Subcutaneous abdominal adipose tissue (tissue), 5 donors: ENCODE data around the gene CACNA1I.

ENCODE experiments used
- H3K27ac ChIP-seq: one replicate; pipeline ENCODE4 v1.7.0; 2013; ENCODE audit warnings: low read depth, mild to moderate bottlenecking, inconsistent platforms, low read length, moderate library complexity
- H3K27me3 ChIP-seq, 5 donors: one replicate each; pipeline ENCODE4 v1.7.0; 2013; ENCODE audit warnings: low read length in 5 of 5, inconsistent platforms in 1 of 5; ENCODE audit not compliant: control insufficient read depth in 5 of 5, insufficient read depth in 4 of 5
- H3K36me3 ChIP-seq, 5 donors: one replicate each; pipeline ENCODE4 v1.7.0; 2013; ENCODE audit warnings: low read length in 5 of 5; ENCODE audit not compliant: control insufficient read depth in 5 of 5, insufficient read depth in 5 of 5
- H3K4me1 ChIP-seq, 5 donors: one replicate each; pipeline ENCODE4 v1.7.0; 2013; ENCODE audit warnings: low read length in 5 of 5, mild to moderate bottlenecking in 3 of 5, moderate library complexity in 1 of 5; ENCODE audit not compliant: control insufficient read depth in 5 of 5, insufficient read depth in 5 of 5
- H3K4me3 ChIP-seq, 5 donors: one replicate each; pipeline ENCODE4 v1.7.0; 2013; ENCODE audit warnings: low read length in 5 of 5, low read depth in 1 of 5
- H3K9ac ChIP-seq, 5 donors: one replicate each; pipeline ENCODE4 v1.7.0; 2013; ENCODE audit warnings: low read length in 5 of 5, mild to moderate bottlenecking in 4 of 5, moderate library complexity in 3 of 5
- H3K9me3 ChIP-seq, 5 donors: one replicate each; pipeline ENCODE4 v1.7.0; 2013; ENCODE audit warnings: low read length in 5 of 5; ENCODE audit not compliant: control insufficient read depth in 5 of 5
- donor health status: healthy.
- donor health status: healthy.
- donor health status: healthy.
- donor health status: healthy.
- donor health status: healthy.

CACNA1I gene

DNA sequence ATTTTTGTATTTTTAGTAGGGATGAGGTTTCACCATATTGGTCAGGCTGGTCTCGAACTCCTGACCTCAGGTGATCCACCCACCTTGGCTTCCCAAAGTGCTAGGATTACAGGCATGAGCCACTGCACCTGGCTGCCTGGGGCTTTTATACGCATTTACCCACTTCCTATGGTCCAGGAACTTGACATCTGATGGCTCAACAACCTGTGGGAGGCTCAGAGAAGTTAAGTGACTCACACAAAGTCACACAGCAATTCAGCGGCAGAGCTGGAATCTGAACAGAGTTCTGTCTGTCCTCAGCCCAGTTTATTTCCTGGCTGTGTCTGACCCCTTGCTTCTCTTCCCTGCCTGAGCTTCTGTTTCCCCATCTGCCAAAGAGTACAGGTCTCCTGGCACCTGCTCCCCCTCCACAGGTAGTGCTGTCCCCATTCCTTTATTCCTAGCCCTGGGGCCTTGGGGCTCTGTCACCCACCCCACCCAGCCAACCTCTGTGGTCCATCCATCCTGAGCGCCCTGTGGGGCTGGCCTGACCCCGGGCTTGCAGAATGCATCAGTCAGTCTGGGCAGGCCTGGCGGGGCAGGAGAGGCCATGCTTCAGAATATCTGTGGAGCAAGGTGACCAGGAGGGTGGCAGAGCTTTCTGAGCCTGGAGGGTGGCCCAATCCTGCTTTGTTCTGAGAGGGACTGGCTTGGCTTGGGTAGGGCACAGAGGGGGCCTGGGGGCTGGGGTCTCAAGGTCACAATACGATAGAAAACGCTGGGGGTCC is 50.6 kb downstream of the CACNA1I start:
- Histone ChIP-seq H3K36me3 (no peaks in the 10 kb centered on the region), H3K4me3 (no peak overlapping the region), H3K27me3 (peaks cover 14 to 62% (median 49%) of the 10 kb centered on the region in 5 donors), H3K9ac (no peak overlapping the region), H3K27ac (no peak overlapping the region), H3K9me3 (no peaks in the 10 kb centered on the region), H3K4me1 (no peaks in the 10 kb centered on the region)

- Histone ChIP-seq H3K4me3 (no peak overlapping the region), H3K27ac (no peak overlapping the region), H3K4me1 (no peaks in the 10 kb centered on the region), H3K9ac (no peak overlapping the region), H3K27me3 (peaks cover 14 to 64% (median 51%) of the 10 kb centered on the region in 5 donors), H3K9me3 (no peaks in the 10 kb centered on the region), H3K36me3 (no peaks in the 10 kb centered on the region)
These were observed 51.3 kb downstream of the CACNA1I start for GRCh38 chr22:39621826-39622225.

DNA sequence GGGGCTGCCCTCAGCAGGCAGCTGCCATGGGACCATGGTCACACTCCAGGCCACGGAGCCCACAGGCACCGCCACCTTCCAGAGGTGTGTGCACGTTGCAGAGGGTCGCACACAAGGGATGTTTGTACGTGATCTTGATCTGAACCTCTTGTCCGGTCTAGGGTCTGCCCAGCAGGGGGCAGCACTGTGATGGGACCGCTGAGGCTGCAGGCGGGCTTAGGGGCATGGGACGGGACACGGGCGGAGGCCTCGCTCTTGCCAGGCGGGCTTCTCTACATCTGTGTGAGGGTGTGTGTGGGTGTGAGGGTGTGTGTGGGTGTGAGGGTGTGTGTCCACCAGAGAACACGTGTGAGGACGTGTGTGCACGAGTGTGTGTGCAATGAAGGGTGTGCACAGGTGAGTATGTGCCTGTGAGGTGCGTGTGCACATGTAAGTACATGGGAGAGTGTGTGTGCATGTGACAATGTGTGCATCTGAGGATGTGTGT is 52.4 kb downstream of the CACNA1I start:
- no peaks in the 10 kb centered on the region for H3K9me3 ChIP-seq
- no peak overlapping the region for H3K27ac ChIP-seq
- no peak overlapping the region for H3K4me3 ChIP-seq
- no peak overlapping the region for H3K9ac ChIP-seq
- H3K27me3 ChIP-seq: peaks cover 13 to 64% (median 49%) of the 10 kb centered on the region in 5 donors
- no peaks in the 10 kb centered on the region for H3K4me1 ChIP-seq
- H3K36me3 ChIP-seq: no peaks in the 10 kb centered on the region

DNA sequence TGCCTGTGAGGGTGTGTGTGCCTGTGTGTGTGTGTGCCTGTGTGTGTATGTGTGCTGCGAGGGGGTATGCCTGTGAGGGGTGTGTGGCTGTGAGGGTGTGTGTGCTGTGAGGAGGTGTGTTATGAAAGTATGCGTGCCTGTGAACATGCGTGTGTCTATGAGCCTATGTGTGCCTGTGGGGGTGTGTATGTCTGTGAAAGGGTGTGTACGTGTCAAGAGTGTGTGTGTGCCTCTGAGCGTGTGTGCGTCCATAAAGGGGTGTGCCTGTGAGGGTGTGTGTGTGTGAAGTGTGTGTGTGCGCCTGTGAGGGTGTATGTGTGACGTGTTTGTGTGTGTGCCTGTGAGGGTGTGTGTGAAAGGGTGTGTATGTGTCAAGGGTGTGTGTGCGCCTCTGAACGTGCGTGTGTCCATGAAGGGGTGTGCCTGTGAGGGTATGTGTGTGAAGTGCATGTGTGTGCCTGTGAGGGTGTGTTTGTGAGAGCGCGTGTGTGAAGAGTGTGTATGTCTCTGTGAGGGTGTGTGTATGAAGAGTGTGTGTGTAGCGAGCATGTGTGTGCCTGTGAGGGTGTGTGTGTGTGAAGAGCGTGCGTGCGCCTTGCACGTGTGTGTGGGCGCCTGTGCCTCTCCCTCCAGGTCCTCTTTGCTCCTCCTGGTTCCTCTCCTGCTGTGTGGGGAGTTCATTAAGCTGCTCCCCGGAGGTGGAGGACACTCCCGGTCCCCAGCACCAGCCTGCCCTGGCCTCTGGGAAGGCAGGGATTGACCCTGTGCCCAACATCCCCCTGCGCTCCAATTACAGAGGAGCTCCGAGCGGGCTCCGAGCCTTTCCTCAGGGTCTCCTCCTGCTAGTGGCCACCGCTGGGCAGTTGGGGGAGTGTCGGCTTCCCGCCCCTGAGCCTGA is 53.3 kb downstream of the CACNA1I start:
- peaks cover 4 to 62% (median 47%) of the 10 kb centered on the region in 5 donors for H3K27me3 ChIP-seq
- H3K27ac ChIP-seq: no peak overlapping the region
- H3K4me1 ChIP-seq: no peaks in the 10 kb centered on the region
- H3K36me3 ChIP-seq: no peaks in the 10 kb centered on the region
- H3K4me3 ChIP-seq: no peak overlapping the region
- H3K9ac ChIP-seq: no peak overlapping the region
- H3K9me3 ChIP-seq: no peaks in the 10 kb centered on the region

DNA sequence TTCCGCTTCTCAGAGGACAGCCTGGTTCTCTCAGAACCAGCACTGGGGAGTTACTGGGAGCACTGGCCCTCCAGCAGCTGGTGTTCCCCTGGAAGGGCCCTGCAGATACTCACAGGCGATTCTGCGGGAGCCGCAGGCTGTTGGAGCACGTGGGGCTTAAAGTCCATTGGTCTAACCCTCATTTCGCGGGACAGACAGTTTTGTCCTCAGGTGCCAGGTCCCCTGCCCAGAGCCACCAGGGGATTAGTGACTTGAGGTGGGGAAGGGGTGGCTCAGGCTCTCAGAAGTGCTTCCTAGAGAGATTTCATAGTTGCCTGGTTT is 53.9 kb downstream of the CACNA1I start:
- Histone ChIP-seq H3K27me3 (peaks cover 0 to 57% (median 50%) of the 10 kb centered on the region in 5 donors), H3K9ac (no peak overlapping the region), H3K4me3 (no peak overlapping the region), H3K27ac (no peak overlapping the region), H3K9me3 (no peaks in the 10 kb centered on the region), H3K36me3 (no peaks in the 10 kb centered on the region), H3K4me1 (no peaks in the 10 kb centered on the region)

- no peaks in the 10 kb centered on the region for H3K9me3 ChIP-seq
- peaks cover under 1 to 56% (median 54%) of the 10 kb centered on the region in 5 donors for H3K27me3 ChIP-seq
- no peaks in the 10 kb centered on the region for H3K36me3 ChIP-seq
- H3K4me1 ChIP-seq: no peaks in the 10 kb centered on the region
- H3K4me3 ChIP-seq: no peak overlapping the region
- H3K9ac ChIP-seq: no peak overlapping the region
- no peak overlapping the region for H3K27ac ChIP-seq
These were observed 55.3 kb downstream of the CACNA1I start for GRCh38 chr22:39625569-39626537.

- Histone ChIP-seq H3K27ac (no peak overlapping the region), H3K9ac (no peak overlapping the region), H3K4me3 (no peak overlapping the region), H3K36me3 (no peaks in the 10 kb centered on the region), H3K9me3 (no peaks in the 10 kb centered on the region), H3K27me3 (peaks cover 5 to 54% (median 47%) of the 10 kb centered on the region in 5 donors), H3K4me1 (no peaks in the 10 kb centered on the region)
These were observed 56.7 kb downstream of the CACNA1I start for GRCh38 chr22:39627208-39627607.

DNA sequence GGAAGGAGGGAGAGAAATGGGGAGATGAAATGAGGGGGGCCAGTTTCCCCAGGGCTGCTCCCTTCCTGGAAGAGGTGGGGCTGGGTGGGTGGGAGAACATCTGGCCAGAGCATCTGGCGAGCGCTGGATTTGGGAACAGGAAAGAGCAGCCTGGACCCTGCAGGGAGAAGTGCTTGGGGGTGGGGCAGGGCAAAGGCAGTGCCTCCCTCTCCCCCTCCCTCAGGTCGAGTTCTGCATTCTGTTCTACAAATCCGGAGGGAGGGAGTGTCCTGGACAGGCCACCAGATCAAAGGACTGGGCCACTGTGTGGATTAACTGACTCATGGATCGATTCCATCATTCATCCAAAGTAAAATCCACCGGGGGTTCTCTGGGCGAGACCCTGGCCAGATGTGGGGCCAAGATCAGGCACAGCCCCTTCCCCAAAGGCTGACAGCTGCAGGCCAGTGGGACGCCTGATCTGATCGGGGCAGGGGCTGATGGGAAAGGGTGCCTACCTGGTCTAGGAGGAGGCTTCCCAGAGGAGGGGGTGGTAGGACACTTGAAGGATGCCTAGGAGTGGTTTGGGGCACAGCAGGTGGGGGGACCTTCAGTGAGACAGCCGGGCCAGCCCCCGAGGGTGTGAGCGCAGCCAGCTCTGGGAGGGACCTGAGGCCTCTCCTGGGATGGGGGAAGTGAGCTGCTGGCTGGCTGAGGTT is 57.5 kb downstream of the CACNA1I start:
- Histone ChIP-seq H3K4me1 (no peaks in the 10 kb centered on the region), H3K27me3 (peaks cover 5 to 56% (median 45%) of the 10 kb centered on the region in 5 donors), H3K9ac (no peak overlapping the region)

DNA sequence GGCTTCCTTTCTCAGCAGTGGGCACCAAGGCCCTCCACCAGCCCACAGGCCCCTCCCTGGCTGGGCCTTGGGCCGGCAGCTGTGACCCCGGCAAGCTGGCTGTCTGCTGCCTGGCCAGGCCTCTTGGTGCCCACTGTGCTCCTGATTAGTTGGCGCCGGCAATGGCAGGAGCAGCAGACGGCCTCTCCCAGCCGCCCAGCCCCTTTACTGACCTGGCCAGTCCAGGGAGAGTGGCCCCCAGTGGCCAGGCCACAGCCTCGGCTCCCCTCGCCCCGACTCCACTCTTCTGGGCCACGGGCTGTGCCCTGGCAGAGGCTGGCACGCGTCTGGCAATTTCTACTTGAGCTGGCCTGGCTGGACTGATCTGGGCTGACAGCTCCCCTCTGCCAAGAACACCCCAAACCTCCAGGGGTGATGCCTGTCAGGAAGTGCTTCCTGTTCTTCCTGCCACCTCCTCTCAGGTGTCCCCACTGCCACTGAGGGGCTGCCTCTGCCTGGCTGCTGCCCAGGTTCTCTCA is 58.1 kb downstream of the CACNA1I start:
- no peak overlapping the region for H3K27ac ChIP-seq
- peaks cover 5 to 52% (median 39%) of the 10 kb centered on the region in 5 donors for H3K27me3 ChIP-seq

More for the DNA sequence above, 57.5 kb downstream of the CACNA1I start:
- Histone ChIP-seq H3K4me3 (no peak overlapping the region), H3K36me3 (no peaks in the 10 kb centered on the region), H3K27ac (no peak overlapping the region), H3K9me3 (peaks cover 0 to 3% (median 0%) of the 10 kb centered on the region in 5 donors)

More for the DNA sequence above, 58.1 kb downstream of the CACNA1I start:
- Histone ChIP-seq H3K4me1 (no peaks in the 10 kb centered on the region), H3K9ac (no peak overlapping the region), H3K4me3 (no peak overlapping the region), H3K9me3 (peaks cover 0 to 5% (median 0%) of the 10 kb centered on the region in 5 donors), H3K36me3 (no peaks in the 10 kb centered on the region)
